HepG2 (cell line): ENCODE data around the gene TRAPPC4. TPM values are rescaled to one million over a fixed set of nuclear protein-coding genes. Genes with fewer than 3 reads are reported as not detected.

Source experiments
- CEBPG ChIP-seq: IDR thresholded peaks from 2 replicates; pipeline ENCODE4 v1.6.1; 2016
- DNMT1 ChIP-seq: sonication (generic); formaldehyde crosslinking; IDR thresholded peaks from 2 replicates; pipeline ENCODE4 v1.5.1; 2020; ENCODE audit warnings: mild to moderate bottlenecking, missing genetic modification reagents
- MED13 ChIP-seq: sonication (generic); formaldehyde crosslinking; IDR thresholded peaks from 2 replicates; pipeline ENCODE4 v1.5.0; 2020; ENCODE audit warnings: missing genetic modification reagents
- RCOR2 ChIP-seq: IDR thresholded peaks from 2 replicates; pipeline ENCODE4 v1.6.1; 2016; ENCODE audit warnings: missing biosample characterization, missing genetic modification reagents
- RXRA ChIP-seq: sonication (generic); formaldehyde crosslinking; IDR thresholded peaks from 2 replicates; pipeline ENCODE4 v1.5.1; 2020; ENCODE audit warnings: missing genetic modification reagents
- SALL2 ChIP-seq: sonication (generic); formaldehyde crosslinking; IDR thresholded peaks from 2 replicates; pipeline ENCODE4 v1.8.1; 2023; ENCODE audit warnings: mild to moderate bottlenecking, missing genetic modification reagents, inconsistent platforms
- SIN3A ChIP-seq: IDR thresholded peaks from 2 replicates; pipeline ENCODE4 v1.6.1; 2011; ENCODE audit warnings: low read depth, mild to moderate bottlenecking, control low read depth, low read length, borderline replicate concordance
- SMC3 ChIP-seq: IDR thresholded peaks from 2 replicates; pipeline ENCODE4 v1.6.1; 2011; ENCODE audit warnings: low read length, improper control_type of control experiment
- SP4 ChIP-seq: sonication (generic); formaldehyde crosslinking; IDR thresholded peaks from 2 replicates; pipeline ENCODE4 v1.8.1; 2023; ENCODE audit warnings: mild to moderate bottlenecking, missing genetic modification reagents
- TGIF2 ChIP-seq: IDR thresholded peaks from 2 replicates; pipeline ENCODE4 v1.6.1; 2016; ENCODE audit warnings: control low read depth, missing compliant biosample characterization
- ZBTB1 ChIP-seq: sonication (generic); formaldehyde crosslinking; IDR thresholded peaks from 2 replicates; pipeline ENCODE4 v1.4.0; 2020; ENCODE audit warnings: missing genetic modification reagents, borderline replicate concordance
- ZFP62 ChIP-seq: sonication (generic); formaldehyde crosslinking; IDR thresholded peaks from 2 replicates; pipeline ENCODE4 v1.4.0; 2020; ENCODE audit warnings: missing genetic modification reagents
- ZNF251 ChIP-seq: sonication (generic); formaldehyde crosslinking; IDR thresholded peaks from 2 replicates; pipeline ENCODE4 v1.9.0; 2021; ENCODE audit warnings: mild to moderate bottlenecking, missing genetic modification reagents
- ZNF333 ChIP-seq: sonication (generic); formaldehyde crosslinking; IDR thresholded peaks from 2 replicates; pipeline ENCODE4 v1.4.0; 2020; ENCODE audit warnings: mild to moderate bottlenecking, missing genetic modification reagents, borderline replicate concordance
- ZNF552 ChIP-seq: sonication (generic); formaldehyde crosslinking; IDR thresholded peaks from 2 replicates; pipeline ENCODE4 v1.9.0; 2022; ENCODE audit warnings: missing genetic modification reagents, mild to moderate bottlenecking, borderline replicate concordance
- ZNF557 ChIP-seq: sonication (generic); formaldehyde crosslinking; IDR thresholded peaks from 2 replicates; pipeline ENCODE4 v1.4.0; 2020; ENCODE audit warnings: missing genetic modification reagents
- ZNF674 ChIP-seq: sonication (generic); formaldehyde crosslinking; IDR thresholded peaks from 2 replicates; pipeline ENCODE4 v1.5.0; 2020; ENCODE audit warnings: low read depth, mild to moderate bottlenecking, missing genetic modification reagents
- ZNF883 ChIP-seq: sonication (generic); formaldehyde crosslinking; IDR thresholded peaks from 2 replicates; pipeline ENCODE4 v1.5.1; 2020; ENCODE audit warnings: mild to moderate bottlenecking, missing genetic modification reagents; ENCODE audit errors: not compliant biosample characterization
- ZZZ3 ChIP-seq: sonication (generic); formaldehyde crosslinking; IDR thresholded peaks from 2 replicates; pipeline ENCODE4 v1.4.0; 2020; ENCODE audit warnings: missing genetic modification reagents, mild to moderate bottlenecking, borderline replicate concordance
- polyA plus RNA-seq, 8 experiments: library from polyadenylated mRNA; depleted of rRNA in 3 of 8; stranded (reverse) in 7 of 8; unstranded in 1 of 8; fragments of >200 nt; fragmentation: Illumina TruSeq in 4 of 8; extraction: Trizol in 4 of 8; gene quantifications; 2 replicates each; pipeline versions ENCODE4 v1.2.1 to v1.2.3, GENCODE V29; 2011 to 2016; ENCODE audit warnings: low read depth in 4 of 8, missing spikeins in 1 of 8, mixed read lengths in 1 of 8; ENCODE audit not compliant: insufficient read depth in 1 of 8
- total RNA-seq, 5 experiments: library from RNA; depleted of rRNA; stranded (reverse); fragments of >200 nt; fragmentation: Illumina TruSeq; extraction: Trizol; gene quantifications; 2 replicates each; pipeline ENCODE4 v1.2.3, GENCODE V29; 2016; ENCODE audit warnings: low read depth in 1 of 5
- TF ChIP-seq, protein P1 (sequence below): sonication (generic); formaldehyde crosslinking; IDR thresholded peaks from 2 replicates; pipeline ENCODE4 v1.8.1; 2022; ENCODE audit warnings: mild to moderate bottlenecking, missing genetic modification reagents
- TF ChIP-seq, protein P2 (sequence below), 2 experiments: fragments of 450-650 bp in 1 of 2; sonication (generic) in 1 of 2; formaldehyde crosslinking; IDR thresholded peaks; 2 replicates each; pipeline versions ENCODE4 v1.5.0 to v1.8.0; 2020 to 2022; ENCODE audit warnings: mild to moderate bottlenecking in 1 of 2, missing genetic modification reagents in 1 of 2
- TF ChIP-seq, protein P3 (sequence below): sonication (generic); formaldehyde crosslinking; IDR thresholded peaks from 2 replicates; pipeline ENCODE4 v1.4.0; 2020; ENCODE audit warnings: missing genetic modification reagents, borderline replicate concordance
- TF ChIP-seq, protein P4 (sequence below): sonication (generic); formaldehyde crosslinking; IDR thresholded peaks from 2 replicates; pipeline ENCODE4 v1.8.1; 2023; ENCODE audit warnings: mild to moderate bottlenecking, missing genetic modification reagents

Gene TRAPPC4
- total and polyA plus RNA-seq, 2 of the 13 experiments (the other 11 are each of a cell fraction or from before 2014, with no cell fraction given): 97.4 to 140 TPM

DNA sequence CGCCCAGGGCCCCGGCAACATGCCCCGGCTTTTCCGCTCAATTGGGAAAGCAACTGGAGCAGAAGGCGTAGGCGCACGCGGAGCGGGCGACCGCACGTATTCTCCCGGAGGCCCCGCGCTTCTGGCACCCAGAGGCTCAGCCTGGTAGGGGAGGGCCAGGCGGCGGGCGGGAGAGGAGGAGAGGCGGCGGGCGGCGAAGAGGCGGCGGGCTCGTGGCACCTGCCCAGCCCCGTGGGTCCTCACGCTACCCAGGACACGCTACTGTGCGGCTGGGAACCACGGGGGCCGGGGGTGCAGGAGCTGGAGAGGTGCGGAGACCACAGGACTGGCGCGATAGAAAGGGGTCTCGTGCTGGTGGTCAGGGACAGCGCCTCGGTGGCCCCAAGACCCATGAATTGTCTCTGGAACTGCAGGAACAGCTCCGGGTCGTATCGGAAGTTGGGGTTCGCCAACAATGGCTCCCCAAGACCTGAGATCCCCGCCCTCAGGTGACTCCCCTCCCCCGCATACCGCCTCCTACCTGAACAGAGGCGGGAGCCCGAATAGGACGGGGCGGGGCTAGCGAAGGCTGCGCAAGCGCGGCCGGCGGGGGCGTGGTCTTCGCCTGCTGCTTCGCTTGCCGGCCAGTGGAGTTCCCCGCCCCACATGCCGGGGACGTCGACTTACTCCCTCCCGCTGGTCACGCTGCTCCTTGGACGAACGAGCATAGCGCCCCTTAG, 11.9 kb downstream of the TRAPPC4 start, which contains the start of gene SLC37A4 (continued):
- TF ChIP-seq ZNF674 (CRISPR knock-in tag) (0 out of 2 replicates have a peak, but pooled peaks have one; percentile 56), DNMT1 (CRISPR knock-in tag) (peak; percentile 54; the same call in 1 of the 2 replicates), ZNF333 (no peak), ZNF251 (CRISPR knock-in tag) (no peak), ZNF883 (CRISPR knock-in tag) (peak; percentile 76), RCOR2 (CRISPR knock-in tag) (0 out of 2 replicates have a peak, but pooled peaks have one; percentile 61), SIN3A (peak; percentile 23; the same call in 1 of the 2 replicates), CEBPG (CRISPR knock-in tag) (peak; percentile 65), ZZZ3 (CRISPR knock-in tag) (0 out of 2 replicates have a peak, but pooled peaks have one; percentile 60), TGIF2 (CRISPR knock-in tag) (peak; percentile 78; the same call in 1 of the 2 replicates), SALL2 (CRISPR knock-in tag) (peak; percentile 80; the same call in 1 of the 2 replicates), ZNF552 (CRISPR knock-in tag) (0 out of 2 replicates have a peak, but pooled peaks have one; percentile 49), ZBTB1 (no peak), MED13 (CRISPR knock-in tag) (no peak; the same call in 1 of the 2 replicates), SMC3 (no peak), ZFP62 (CRISPR knock-in tag) (no peak), RXRA (CRISPR knock-in tag) (peak; percentile 67), ZNF557 (CRISPR knock-in tag) (peak; percentile 77; the same call in 1 of the 2 replicates), SP4 (CRISPR knock-in tag) (peak; percentile 82)
- TF ChIP-seq, protein P1, sequence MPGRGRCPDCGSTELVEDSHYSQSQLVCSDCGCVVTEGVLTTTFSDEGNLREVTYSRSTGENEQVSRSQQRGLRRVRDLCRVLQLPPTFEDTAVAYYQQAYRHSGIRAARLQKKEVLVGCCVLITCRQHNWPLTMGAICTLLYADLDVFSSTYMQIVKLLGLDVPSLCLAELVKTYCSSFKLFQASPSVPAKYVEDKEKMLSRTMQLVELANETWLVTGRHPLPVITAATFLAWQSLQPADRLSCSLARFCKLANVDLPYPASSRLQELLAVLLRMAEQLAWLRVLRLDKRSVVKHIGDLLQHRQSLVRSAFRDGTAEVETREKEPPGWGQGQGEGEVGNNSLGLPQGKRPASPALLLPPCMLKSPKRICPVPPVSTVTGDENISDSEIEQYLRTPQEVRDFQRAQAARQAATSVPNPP (CRISPR knock-in tag): no peak
- TF ChIP-seq, protein P2, sequence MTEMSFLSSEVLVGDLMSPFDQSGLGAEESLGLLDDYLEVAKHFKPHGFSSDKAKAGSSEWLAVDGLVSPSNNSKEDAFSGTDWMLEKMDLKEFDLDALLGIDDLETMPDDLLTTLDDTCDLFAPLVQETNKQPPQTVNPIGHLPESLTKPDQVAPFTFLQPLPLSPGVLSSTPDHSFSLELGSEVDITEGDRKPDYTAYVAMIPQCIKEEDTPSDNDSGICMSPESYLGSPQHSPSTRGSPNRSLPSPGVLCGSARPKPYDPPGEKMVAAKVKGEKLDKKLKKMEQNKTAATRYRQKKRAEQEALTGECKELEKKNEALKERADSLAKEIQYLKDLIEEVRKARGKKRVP (CRISPR knock-in tag; IDR thresholded peaks at IDR 0.05): peak in 1 of 2 experiments; percentile 68; a peak in 1 of 4 replicates
- TF ChIP-seq, protein P3, sequence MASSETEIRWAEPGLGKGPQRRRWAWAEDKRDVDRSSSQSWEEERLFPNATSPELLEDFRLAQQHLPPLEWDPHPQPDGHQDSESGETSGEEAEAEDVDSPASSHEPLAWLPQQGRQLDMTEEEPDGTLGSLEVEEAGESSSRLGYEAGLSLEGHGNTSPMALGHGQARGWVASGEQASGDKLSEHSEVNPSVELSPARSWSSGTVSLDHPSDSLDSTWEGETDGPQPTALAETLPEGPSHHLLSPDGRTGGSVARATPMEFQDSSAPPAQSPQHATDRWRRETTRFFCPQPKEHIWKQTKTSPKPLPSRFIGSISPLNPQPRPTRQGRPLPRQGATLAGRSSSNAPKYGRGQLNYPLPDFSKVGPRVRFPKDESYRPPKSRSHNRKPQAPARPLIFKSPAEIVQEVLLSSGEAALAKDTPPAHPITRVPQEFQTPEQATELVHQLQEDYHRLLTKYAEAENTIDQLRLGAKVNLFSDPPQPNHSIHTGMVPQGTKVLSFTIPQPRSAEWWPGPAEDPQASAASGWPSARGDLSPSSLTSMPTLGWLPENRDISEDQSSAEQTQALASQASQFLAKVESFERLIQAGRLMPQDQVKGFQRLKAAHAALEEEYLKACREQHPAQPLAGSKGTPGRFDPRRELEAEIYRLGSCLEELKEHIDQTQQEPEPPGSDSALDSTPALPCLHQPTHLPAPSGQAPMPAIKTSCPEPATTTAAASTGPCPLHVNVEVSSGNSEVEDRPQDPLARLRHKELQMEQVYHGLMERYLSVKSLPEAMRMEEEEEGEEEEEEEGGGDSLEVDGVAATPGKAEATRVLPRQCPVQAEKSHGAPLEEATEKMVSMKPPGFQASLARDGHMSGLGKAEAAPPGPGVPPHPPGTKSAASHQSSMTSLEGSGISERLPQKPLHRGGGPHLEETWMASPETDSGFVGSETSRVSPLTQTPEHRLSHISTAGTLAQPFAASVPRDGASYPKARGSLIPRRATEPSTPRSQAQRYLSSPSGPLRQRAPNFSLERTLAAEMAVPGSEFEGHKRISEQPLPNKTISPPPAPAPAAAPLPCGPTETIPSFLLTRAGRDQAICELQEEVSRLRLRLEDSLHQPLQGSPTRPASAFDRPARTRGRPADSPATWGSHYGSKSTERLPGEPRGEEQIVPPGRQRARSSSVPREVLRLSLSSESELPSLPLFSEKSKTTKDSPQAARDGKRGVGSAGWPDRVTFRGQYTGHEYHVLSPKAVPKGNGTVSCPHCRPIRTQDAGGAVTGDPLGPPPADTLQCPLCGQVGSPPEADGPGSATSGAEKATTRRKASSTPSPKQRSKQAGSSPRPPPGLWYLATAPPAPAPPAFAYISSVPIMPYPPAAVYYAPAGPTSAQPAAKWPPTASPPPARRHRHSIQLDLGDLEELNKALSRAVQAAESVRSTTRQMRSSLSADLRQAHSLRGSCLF: no peak
- TF ChIP-seq, protein P4, sequence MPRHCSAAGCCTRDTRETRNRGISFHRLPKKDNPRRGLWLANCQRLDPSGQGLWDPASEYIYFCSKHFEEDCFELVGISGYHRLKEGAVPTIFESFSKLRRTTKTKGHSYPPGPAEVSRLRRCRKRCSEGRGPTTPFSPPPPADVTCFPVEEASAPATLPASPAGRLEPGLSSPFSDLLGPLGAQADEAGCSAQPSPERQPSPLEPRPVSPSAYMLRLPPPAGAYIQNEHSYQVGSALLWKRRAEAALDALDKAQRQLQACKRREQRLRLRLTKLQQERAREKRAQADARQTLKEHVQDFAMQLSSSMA: no peak
